Activated CD4-positive, CD25-positive, alpha-beta regulatory T cell (primary cell): Measurements from ENCODE around the gene TAF7.
A peak's percentile ranks its signal among the peaks of the same experiment; 100 is the strongest.
"Not testable (repeated sequence)": the region's sequence is repeated elsewhere in the genome, so short reads cannot be mapped to it uniquely, and the experiment has no call there.

Experiments
- DNase-seq, 4 experiments: peaks; one replicate each; lab custom pipeline; 2025; lab: John Stamatoyannopoulos, UW

Gene TAF7, protein sequence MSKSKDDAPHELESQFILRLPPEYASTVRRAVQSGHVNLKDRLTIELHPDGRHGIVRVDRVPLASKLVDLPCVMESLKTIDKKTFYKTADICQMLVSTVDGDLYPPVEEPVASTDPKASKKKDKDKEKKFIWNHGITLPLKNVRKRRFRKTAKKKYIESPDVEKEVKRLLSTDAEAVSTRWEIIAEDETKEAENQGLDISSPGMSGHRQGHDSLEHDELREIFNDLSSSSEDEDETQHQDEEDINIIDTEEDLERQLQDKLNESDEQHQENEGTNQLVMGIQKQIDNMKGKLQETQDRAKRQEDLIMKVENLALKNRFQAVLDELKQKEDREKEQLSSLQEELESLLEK

DNA sequence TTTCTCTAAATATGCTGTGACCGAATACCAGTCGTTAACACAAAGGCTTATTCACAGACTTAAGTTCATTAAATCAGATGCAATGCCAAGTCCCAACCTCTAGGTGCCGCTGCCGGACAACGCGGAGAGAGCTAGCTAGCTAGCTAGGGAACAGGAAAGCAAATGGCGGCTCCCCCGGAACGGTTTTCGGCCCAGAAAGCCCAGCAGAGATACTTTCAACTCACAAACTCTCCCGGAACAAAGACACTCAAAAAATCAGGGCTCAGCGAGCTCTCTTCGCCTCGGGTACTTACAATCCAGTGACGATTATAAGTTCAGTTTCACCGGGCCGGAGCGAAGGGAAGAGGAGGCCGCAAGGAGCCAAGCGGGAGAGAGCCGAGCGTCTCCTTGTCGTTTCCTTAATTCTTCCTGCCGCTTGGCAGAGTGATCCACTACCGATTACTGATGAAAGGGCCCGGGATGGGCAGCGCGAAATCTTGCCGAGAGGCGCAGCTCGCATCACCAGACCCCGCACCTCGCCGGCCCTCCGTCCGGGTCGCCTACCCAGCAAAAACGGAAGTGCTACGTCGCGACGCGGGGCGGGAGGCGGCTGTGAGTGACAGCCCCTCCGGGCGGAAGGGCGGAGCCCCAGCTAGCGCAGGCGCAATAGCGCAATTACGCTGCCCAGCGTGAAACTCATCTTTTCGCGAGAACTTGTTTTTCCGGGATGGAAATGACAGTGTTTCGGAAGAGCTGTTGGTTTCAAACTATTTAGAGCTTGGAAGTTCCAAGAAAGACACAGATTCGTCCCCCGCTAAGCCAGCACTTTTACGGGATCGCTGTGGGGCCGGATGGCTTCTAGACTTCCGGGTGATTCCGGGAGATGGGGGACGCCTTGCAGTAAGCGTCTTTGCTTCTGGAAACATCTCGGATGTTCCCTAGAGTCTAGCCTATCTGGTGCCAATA is at the start of gene TAF7:
TSS of gene TAF7 (minus strand) at position 560 of the 945 bp plus-strand sequence. CDS start 740 bp downstream, outside the sequence.
- peak; percentile 79 to 85 (median 83) for DNase-seq

DNA sequence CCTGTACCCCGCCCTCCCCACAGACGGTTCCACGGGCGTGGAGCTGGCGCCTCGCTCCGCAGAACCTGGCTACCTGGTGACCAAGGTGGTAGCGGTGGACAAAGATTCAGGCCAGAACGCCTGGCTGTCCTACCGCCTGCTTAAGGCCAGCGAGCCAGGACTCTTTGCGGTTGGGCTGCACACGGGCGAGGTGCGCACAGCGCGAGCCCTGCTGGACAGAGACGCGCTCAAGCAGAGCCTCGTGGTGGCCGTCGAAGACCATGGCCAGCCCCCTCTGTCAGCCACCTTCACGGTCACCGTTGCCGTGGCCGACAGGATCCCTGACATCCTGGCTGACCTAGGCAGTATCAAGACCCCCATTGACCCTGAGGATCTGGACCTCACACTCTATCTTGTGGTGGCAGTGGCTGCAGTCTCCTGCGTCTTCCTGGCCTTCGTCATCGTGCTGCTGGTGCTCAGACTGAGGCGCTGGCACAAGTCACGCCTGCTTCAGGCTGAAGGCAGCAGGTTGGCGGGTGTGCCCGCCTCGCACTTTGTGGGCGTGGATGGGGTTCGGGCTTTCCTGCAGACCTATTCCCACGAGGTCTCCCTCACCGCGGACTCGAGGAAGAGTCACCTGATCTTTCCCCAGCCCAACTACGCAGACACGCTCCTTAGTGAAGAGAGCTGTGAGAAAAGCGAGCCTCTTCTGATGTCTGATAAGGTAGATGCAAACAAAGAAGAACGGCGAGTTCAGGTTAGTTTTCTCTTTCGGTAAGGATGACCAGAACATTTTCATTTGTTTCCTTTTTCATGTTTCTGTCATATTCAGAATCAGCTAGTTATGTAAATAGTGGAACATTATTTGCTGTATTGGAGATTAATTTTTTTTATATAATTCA is 45.7 kb upstream of the TAF7 start:
- no peak for DNase-seq

DNA sequence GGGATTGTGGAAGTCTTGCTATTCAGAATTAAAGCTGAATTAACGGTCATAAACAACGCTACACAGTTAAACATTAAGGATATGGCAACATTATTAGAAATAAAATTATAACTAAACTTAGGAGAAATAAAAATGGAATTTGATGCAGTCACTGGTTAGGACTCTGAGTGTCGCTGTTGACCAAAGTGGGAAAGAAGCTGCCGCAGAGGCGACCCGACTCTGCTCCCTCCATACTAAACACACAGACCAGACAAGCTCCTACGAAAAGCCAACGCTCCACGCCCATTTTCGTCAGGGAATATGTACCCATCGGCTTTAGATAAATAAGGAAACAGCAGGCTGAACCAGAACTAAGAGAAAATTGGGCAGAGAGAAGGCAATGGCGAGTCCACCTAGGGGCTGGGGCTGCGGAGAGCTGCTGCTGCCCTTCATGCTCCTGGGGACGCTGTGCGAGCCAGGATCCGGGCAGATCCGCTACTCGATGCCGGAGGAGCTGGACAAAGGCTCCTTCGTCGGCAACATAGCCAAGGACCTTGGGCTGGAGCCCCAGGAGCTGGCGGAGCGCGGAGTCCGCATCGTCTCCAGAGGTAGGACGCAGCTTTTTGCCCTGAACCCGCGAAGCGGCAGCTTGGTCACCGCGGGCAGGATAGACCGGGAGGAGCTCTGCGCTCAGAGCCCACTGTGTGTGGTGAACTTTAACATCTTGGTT is 43.5 kb upstream of the TAF7 start, which contains the start of gene PCDHGA5:
TSS of gene PCDHGA5 (plus strand) at position 211 of the 709 bp plus-strand sequence. CDS start at position 380, 169 bp downstream.
- DNase-seq, result no peak

DNA sequence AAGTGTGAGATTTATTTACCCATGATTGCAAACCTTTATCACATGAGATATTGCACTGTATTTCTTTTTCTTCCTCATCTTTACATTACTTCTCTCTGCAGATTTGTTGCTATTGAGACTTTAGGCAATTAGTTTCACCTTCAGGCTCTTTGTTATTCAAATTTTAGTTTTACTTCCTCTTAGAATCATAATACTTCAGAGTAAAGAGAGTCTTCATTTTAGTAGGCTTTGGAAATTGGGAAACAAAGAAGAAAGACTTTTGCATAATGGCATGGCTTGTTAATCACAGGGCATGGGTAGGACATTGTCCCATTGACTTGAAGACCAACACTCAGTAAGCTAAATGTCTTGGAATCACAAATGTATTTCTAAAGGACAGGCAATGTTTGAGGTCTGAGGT is 42.1 kb upstream of the TAF7 start:
- DNase-seq, result no peak

DNA sequence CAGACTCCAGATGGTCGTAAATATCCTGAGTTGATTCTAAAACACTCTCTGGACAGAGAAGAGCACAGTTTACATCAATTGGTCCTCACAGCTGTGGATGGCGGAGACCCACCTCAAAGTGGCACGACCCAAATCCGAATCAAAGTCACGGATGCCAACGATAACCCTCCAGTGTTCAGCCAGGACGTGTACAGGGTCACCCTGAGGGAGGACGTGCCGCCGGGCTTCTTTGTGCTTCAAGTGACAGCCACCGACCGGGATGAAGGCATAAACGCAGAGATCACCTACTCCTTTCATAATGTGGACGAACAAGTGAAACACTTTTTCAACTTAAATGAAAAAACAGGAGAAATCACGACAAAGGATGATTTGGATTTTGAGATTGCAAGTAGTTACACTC is 40.1 kb upstream of the TAF7 start:
- no peak for DNase-seq

DNA sequence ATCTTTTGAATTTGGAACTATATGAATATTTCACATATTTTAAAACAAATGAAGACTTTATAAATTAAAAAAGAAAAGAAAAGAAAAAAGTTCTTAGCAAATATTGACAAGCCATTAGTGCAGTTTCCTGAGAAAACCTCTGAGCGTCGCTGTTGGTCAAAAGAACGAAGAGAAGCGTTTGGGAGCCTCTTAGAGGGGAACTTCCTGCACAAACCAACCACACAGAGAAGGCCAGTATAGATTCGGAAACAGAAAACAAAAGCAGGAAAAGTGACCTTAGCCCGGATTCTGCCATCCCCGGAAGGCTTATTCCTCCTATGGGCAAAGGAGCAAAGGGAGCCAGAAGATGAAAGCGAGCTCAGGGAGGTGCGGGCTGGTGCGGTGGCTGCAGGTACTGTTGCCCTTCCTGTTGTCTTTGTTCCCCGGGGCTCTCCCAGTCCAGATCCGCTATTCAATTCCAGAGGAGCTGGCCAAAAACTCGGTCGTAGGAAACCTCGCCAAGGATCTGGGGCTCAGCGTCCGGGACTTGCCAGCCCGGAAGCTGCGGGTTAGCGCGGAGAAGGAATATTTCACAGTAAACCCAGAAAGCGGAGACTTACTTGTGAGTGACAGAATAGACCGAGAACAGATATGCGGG is 39.3 kb upstream of the TAF7 start, which contains the start of gene PCDHGB2:
TSS of gene PCDHGB2 (plus strand) at position 205 of the 637 bp plus-strand sequence. CDS start at position 347, 142 bp downstream.
- no peak for DNase-seq

DNA sequence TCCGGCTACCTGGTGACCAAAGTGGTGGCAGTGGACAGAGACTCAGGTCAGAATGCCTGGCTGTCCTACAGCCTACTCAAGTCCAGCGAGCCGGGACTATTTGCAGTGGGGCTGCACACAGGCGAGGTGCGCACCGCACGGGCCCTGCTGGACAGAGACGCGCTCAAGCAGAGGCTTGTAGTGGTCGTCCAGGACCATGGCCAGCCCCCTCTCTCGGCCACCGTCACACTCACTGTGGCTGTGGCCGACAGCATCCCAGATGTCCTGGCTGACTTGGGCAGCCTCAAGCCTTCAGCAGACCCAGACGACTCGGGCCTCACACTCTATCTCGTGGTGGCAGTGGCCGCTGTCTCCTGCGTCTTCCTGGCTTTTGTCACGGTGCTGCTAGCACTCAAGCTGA is 36.4 kb upstream of the TAF7 start:
- no peak for DNase-seq

DNA sequence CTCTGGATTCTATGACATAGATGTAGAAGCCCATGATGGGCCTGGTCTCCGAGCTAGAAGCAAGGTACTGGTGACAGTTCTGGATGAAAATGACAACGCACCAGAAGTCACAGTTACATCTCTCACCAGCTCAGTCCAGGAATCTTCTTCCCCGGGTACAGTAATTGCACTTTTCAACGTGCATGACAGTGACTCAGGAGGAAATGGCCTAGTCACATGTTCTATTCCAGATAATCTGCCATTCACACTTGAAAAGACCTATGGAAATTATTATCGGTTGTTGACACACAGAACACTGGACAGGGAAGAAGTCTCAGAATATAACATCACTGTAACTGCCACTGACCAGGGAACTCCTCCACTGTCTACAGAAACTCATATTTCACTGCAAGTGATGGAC is 35.5 kb upstream of the TAF7 start:
- no peak for DNase-seq

DNA sequence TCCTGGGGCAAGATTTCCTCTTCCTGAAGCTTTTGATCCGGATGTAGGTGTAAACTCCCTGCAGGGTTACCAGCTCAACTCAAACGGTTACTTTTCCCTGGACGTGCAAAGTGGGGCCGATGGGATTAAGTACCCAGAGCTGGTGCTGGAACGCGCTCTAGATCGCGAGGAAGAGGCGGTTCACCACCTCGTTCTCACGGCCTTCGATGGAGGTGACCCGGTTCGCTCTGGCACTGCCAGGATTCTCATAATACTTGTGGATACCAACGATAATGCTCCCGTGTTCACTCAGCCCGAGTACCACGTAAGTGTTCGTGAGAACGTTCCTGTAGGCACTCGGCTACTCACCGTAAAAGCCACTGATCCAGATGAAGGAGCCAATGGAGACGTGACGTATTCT is 35.1 kb upstream of the TAF7 start:
- no peak for DNase-seq

DNA sequence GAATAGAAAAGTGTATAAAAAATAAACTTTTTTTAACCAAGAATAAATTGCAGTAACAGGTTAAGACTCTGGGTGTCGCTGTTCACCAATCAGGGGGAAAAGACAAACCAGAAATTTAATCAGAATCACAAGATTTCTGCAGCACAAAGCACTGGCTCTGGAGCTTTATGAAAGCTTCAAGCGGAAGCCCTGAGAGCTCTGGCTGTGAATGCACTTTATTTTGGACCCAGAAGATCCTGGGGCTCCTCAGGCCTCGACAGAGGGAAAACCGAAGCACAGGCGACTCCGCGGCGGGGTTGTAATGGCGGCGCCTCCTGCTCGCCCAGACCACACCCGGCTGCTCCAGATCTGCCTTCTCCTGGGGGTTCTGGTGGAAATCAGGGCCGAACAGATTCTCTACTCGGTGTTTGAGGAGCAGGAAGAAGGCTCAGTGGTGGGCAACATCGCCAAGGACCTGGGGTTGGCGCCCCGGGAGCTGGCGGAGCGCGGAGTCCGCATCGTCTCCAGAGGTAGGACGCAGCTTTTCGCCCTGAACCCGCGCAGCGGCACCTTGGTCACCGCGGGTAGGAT is 34.4 kb upstream of the TAF7 start, which contains the start of gene PCDHGA4:
TSS of gene PCDHGA4 (plus strand) at position 122 of the 570 bp plus-strand sequence. CDS start at position 209, 87 bp downstream.
- no peak for DNase-seq

DNA sequence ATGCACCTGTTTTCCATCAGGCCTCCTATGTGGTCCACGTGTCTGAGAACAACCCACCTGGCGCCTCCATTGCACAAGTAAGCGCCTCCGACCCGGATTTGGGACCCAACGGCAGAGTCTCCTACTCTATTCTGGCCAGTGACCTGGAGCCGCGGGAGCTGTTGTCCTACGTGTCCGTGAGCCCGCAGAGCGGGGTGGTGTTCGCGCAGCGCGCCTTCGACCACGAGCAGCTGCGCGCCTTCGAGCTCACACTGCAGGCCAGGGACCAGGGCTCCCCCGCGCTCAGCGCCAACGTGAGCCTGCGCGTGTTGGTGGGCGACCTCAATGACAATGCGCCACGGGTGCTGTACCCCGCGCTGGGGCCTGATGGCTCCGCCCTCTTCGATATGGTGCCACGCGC is 31.0 kb upstream of the TAF7 start:
- DNase-seq, result no peak

DNA sequence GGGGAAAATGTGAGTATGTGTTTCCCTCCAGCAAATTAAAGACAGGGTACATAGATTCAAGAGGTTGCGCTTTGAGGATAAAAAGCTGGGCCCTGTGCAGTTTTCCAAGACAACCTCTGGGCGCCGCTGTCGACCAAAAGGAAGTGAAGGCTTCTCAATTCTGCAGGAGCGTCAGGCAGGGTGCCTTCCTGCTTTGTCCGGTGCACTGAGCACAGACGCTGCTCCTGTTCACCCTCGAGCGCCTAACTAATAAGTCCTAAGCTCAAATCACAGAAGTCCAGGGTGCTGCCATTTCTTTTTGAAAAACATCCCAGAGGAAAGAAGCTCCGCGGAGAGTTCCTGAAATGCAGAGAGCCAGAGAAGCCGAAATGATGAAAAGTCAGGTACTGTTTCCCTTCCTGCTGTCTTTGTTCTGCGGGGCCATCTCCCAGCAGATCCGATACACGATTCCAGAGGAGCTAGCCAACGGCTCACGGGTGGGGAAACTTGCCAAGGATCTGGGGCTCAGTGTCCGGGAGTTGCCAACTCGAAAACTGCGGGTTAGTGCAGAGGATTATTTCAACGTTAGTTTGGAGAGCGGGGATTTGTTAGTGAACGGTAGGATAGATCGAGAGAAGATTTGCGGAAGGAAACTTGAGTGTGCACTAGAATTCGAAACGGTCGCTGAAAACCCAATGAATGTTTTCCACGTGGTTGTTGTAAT is 29.5 kb upstream of the TAF7 start, which contains the start of gene PCDHGB1:
TSS of gene PCDHGB1 (plus strand) at position 183 of the 703 bp plus-strand sequence. CDS start at position 345, 162 bp downstream.
- DNase-seq, result no peak

DNA sequence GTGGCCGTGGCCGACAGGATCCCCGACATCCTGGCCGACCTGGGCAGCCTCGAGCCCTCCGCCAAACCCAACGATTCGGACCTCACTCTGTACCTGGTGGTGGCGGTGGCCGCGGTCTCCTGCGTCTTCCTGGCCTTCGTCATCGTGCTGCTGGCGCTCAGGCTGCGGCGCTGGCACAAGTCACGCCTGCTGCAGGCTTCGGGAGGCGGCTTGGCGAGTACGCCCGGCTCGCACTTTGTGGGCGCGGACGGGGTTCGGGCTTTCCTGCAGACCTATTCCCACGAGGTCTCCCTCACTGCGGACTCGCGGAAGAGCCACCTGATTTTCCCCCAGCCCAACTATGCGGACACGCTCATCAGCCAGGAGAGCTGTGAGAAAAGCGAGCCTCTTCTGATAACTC is 25.4 kb upstream of the TAF7 start:
- DNase-seq, result not testable (repeated sequence)

DNA sequence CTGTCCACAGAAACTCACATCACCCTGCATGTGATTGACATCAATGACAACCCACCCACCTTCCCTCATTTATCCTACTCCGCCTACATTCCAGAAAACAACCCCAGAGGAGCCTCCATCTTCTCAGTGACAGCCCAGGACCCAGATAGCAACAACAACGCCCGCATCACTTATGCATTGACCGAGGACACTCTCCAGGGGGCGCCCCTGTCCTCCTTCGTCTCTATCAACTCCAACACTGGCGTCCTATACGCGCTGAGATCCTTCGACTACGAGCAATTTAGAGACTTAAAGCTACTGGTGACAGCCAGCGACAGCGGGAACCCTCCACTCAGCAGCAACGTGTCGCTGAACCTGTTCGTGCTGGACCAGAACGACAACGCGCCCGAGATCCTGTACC is 24.7 kb upstream of the TAF7 start:
- DNase-seq, result no peak

DNA sequence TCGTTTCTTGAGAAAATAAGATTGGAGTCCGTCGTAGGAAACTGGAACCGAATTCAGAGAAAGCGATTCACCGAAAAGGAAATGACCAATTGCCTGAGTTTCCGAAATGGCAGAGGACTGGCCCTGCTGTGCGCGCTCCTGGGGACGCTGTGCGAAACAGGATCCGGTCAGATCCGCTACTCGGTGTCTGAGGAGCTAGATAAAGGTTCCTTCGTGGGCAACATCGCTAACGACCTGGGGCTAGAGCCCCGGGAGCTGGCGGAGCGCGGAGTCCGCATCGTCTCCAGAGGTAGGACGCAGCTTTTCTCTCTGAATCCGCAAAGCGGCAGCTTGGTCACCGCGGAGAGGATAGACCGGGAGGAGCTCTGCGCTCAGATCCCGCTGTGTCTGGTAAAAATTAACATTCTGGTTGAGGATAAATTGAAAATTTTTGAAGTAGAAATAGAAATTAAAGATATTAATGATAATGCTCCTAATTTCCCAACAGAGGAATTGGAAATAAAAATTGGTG is 23.4 kb upstream of the TAF7 start:
- DNase-seq, result no peak

DNA sequence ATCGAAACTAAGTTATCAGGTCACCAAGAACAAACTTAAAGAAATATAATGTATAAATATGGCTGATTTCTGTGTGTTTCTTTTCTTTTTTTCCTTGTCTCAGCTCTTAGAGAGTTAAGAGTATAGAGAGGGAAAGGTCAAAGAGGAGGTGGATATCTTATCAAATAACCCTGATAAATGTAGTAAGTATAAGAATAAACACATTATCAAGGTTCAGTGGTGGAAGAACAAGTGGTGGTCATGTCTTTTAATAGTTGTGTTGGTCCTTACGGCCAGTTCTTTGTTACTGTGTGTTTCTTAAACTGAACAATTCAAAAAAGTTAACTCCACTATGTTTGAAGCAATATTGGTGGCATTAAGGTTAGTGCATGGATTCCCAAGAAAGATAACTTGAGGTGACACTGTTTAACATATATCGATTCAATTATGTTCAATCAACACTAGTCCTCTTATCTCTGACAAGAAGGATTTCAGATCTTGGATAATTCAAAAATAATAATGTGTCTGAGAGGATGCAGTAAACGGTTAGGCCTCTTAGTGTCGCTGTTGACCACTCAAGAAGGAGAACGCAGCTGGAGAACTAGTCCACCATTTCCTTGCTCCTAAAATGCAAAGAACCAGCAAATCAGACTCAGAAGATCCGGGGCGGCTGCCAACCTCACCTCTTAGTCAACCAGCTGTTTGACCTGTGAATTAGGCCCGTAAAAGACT is 22.8 kb upstream of the TAF7 start, which contains the start of gene PCDHGA3:
TSS of gene PCDHGA3 (plus strand) at position 588 of the 711 bp plus-strand sequence. CDS start 205 bp downstream, outside the sequence.
- DNase-seq, result no peak

DNA sequence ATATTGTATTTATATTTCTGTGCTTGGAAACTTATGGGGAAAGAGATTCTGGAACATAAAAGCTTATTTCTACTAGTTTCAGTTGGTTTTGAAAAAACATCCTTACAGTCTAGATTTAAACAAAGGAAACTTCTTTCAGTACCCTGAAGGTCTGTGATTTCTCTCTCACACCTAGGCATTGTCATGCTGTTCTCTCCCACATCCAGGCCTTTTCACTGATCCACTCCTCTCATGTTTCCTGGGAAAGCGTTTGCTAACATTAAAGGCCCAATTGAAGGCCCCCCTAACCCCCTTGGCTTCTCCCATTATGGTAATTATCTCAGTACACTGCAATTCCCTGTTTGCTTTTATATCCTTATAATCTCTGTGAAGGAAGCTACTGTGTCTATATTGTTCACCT is 22.2 kb upstream of the TAF7 start:
- no peak for DNase-seq

DNA sequence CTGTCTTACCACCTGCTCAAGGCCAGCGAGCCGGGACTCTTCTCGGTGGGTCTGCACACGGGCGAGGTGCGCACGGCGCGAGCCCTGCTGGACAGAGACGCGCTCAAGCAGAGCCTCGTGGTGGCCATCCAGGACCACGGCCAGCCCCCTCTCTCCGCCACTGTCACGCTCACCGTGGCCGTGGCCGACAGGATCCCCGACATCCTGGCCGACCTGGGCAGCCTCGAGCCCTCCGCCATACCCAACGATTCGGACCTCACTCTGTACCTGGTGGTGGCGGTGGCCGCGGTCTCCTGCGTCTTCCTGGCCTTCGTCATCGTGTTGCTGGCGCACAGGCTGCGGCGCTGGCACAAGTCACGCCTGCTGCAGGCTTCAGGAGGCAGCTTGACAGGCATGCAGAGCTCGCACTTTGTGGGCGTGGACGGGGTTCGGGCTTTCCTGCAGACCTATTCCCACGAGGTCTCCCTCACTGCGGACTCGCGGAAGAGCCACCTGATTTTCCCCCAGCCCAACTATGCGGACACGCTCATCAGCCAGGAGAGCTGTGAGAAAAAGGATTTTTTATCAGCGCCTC is 20.3 kb upstream of the TAF7 start:
- DNase-seq, result not testable (repeated sequence)
